NCI-H2107 (cell line): ENCODE data around the gene CDIP1.

Experiments used
- DNase-seq: peaks from one replicate; lab custom pipeline; 2025; lab: John Stamatoyannopoulos, UW

CDIP1 gene

DNA sequence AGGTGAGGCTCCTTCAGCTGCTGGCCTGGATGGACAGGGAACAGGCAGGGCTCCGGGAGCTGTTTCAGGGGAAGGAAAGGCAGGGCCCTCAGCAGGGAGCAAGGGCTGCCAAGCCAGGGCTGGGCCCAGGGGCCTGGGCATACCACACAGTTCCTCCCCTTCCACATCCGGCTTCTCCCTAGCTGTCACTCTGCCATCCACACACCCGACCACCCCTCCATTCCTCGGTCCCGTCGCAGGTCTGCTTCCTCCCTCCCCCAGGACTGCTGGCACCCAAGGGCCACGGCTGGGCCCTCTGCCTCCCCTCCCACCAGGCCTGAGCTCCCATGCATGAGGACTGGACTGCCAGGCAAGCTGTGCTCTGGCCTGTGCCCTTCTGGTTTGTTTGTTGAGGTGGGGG is 24.0 kb downstream of the CDIP1 start:
- no peak for DNase-seq

- DNase-seq = no peak
These were observed 24.7 kb downstream of the CDIP1 start for GRCh38 chr16:4513881-4514280.

DNA sequence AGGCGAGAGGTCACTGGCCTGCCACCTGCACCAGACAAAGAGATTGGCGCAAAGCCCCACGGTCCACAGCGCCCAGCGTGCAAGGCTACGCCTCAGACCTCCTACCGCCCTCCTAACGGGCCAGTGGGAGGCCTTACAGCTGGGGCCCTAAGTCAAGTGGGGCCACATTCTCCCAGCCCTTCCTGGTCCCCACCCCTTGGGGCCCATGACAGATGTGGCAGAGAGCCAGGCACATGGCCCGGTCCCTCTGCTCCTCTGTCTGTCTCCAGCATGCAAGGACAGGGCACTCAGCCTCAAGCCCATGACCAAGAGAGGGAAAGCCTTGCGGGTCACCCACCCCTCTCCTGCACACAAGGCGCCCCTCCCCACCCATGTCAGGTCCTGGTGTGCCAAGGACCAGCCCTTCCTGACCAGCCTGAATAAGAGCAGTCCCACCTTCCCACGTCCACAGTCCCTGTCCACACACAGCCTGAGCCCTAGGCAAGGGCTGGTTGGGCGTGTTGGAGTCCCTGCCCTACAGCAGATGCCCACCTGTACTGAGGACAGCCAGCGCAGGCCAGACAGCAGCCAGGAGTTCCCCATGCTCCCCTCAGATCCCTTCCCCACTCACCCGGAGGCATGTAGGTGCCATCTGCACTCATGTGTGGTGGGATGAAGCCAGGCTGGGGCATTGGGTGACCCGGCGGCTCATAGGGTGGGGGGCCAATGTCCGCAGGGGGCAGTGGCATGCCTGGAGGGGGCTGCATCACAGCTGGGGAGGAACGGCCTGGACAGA is 25.3 kb downstream of the CDIP1 start:
- no peak for DNase-seq

DNA sequence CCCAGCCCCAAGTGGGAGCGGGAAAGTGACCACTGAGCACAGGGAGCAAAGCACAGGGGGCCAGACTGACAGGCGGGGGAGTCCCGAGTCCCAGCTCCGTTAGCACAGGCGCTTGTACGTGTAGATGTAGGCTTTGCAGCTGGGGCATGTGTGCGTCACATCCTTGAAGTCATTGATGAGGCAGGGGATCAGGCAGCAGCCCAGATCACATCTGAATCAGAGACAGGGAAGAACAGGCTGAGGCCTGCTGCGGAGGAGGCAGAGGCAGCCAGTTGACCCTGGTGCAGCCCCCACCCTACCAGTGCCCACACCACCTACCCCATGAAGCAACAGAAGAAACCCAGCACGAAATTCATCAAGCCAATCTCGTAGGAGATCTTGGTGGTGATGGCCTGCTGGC is 26.1 kb downstream of the CDIP1 start:
- DNase-seq = no peak

GRCh38 chr16:4511441-4512082 is 27.0 kb downstream of the CDIP1 start:
- DNase-seq = peak; percentile 23

DNA sequence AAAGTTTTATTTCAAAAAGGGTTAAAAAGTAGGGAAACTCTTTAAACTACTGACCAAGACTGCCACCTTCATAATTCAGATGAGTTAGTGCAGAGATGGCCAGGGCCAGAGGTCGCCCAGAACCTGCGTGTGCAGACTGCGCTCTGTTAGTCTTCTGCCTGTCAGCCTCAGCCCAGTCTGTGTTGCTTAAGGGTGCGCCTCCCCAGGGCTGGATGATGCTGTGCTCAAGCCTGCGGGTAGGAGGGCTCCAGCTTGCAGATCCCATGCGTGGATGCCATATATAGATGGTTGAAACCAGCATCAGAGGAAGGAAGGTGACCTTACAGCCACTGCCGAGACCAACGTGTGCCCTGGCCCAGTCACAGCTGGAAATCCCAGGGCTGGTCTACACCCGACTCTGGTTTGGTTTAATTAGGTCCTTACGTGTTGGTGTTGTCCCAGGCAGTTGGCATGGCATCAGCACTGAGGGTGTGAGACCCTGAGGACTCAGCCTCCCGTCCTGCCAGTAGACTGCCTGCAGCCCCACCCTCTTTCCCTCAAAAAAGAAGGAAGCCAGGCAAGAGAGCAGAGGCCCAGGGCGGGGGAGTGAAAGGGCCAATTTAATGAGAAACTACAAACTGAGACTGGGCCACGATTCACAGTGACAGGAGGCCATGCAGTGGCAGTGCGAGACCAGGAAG is 27.7 kb downstream of the CDIP1 start:
- DNase-seq = no peak

- no peak for DNase-seq
These were observed 28.4 kb downstream of the CDIP1 start for GRCh38 chr16:4510131-4510530.

DNA sequence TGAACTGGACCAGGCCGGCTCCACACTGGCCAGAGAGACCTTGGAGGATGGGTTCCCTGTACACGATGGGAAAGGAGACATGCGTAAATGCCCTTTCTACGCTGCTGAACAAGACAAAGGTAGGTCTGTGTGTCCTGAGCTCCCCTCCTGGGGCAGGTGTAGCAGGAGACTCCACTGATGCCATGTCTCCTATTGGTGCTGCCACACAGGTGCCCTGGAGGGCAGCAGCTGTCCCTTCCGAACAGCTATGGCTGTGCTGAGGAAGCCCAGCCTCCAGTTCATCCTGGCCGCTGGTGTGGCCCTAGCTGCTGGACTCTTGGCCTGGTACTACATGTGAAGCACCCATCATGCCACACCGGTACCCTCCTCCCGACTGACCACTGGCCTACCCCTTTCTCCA is 29.2 kb downstream of the CDIP1 start:
- no peak for DNase-seq

- DNase-seq = no peak
These were observed 29.8 kb downstream of the CDIP1 start for GRCh38 chr16:4508806-4509205.

DNA sequence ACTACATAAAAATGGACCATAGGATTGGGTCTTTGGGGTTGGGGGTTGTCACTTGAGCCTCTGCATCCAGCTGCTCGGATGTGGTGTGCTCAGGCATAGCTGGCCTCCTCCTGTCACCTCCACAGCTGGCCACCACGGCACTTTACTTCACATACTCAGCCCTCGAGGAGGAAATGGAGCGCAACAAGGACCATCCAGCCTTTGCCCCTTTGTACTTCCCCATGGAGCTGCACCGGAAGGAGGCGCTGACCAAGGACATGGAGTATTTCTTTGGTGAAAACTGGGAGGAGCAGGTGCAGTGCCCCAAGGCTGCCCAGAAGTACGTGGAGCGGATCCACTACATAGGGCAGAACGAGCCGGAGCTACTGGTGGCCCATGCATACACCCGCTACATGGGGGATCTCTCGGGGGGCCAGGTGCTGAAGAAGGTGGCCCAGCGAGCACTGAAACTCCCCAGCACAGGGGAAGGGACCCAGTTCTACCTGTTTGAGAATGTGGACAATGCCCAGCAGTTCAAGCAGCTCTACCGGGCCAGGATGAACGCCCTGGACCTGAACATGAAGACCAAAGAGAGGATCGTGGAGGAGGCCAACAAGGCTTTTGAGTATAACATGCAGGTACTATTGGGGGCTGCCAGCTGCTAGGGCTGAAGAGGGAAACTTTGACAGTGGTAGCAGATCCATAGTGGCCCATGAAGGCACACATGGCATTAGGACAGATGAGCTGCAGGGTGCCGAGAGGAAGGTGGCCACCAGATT is 30.8 kb downstream of the CDIP1 start:
- DNase-seq = no peak

- DNase-seq = peak; percentile 15
These were observed 32.1 kb downstream of the CDIP1 start for GRCh38 chr16:4506450-4506849.

- DNase-seq = no peak
These were observed 33.0 kb downstream of the CDIP1 start for GRCh38 chr16:4505356-4506147.

DNA sequence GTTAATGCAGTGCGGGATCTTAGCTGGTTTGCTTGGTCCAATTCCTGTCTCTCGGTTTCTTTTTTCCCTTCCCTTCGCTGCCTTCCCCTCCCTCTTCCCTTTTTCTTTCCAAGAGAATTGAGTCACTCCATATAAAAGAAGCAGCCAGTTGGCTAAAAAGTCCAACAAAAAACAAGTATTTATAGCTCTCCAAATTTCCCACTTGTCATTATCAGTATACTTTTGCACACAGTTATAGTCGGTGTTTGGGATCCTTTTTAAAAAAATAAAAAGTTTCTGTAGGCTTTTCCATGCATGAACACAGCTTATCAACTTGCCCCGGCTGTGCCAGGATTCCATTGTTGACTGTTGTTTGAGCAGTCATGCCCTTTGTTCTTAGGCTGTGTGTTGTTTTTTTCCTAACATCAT is 37.5 kb downstream of the CDIP1 start:
- DNase-seq = no peak

GRCh38 chr16:4500272-4500671 is 38.3 kb downstream of the CDIP1 start:
- DNase-seq = no peak

GRCh38 chr16:4499196-4499555 is 39.4 kb downstream of the CDIP1 start:
- DNase-seq = no peak

GRCh38 chr16:4498546-4499195 is 39.9 kb downstream of the CDIP1 start:
- no peak for DNase-seq

DNA sequence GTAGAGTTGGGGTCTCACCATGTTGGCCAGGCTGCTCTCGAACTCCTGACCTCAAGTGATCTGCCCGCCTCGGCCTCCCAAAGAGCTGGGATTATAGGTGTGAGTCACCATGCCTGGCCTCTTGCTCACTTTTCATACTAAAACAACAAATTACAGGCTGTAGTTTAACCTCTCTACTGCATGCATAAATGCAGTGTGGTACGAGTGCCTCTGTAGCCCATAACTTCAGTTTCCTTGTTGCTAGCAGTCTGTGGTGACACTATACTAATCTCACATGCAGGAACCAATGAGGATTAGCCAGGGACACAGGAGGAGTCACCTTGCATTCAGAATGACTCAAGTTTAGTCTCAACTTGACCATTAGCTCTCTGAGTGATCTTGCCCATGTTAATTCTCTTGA is 42.3 kb downstream of the CDIP1 start:
- no peak for DNase-seq

- DNase-seq = no peak
These were observed 42.8 kb downstream of the CDIP1 start for GRCh38 chr16:4495766-4496165.

DNA sequence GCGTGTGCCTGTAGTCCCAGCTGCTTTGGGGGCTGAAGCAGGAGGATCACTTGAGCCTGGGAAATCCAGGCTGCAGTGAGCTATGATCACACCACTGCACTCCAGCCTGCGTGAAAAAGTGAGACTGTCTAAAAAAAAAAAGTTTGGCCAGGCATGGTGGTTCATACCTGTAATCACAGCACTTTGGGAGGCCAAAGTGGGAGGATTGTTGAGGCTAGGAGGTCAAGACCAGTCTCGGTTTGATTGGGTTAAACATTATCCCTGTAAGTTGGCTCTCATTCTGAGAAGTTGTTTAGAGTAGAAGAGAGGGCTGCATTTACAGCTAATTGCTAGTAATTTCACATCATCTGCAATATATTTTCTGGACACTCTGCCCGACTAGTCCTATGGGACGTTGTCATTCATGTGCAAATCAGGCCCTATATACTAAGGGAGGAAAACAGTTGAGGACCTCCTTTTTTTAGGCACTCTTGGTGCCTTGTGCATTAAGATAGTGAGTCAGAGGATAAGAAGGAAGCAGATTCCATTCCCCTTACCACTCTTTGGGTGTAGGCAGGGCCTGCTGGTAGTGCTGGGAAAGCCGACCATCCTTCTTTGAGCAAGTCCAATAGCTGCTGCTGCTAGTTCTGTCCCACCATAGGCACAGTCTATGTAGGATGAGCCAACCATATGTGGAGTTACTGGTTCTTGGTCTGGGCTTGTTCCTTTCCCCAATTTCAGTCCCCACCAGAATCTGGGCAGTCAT is 43.7 kb downstream of the CDIP1 start:
- DNase-seq = no peak

- no peak for DNase-seq
These were observed 46.7 kb downstream of the CDIP1 start for GRCh38 chr16:4491898-4492297.

GRCh38 chr16:4489030-4489429 is 49.5 kb downstream of the CDIP1 start:
- DNase-seq = no peak
